K562 (cell line): ENCODE measurements around the gene VGLL4. TPM values are rescaled to one million over a fixed set of nuclear protein-coding genes. Genes with fewer than 3 reads are reported as not detected.

Experiments
- ARNT ChIP-seq, 2 experiments: fragments of 450-650 bp; IDR thresholded peaks; 2 replicates each; pipeline ENCODE4 v1.6.1; 2016; ENCODE audit warnings: mild to moderate bottlenecking in 1 of 2
- CBFA2T2 ChIP-seq: fragments of 450-650 bp; conservative IDR thresholded peaks from 2 replicates; pipeline ENCODE4 v1.6.1; 2017; ENCODE audit warnings: mild to moderate bottlenecking
- CEBPB ChIP-seq: fragments of 450-650 bp; IDR thresholded peaks from 2 replicates; pipeline ENCODE4 v1.6.1; 2016; ENCODE audit warnings: missing genetic modification characterization, missing compliant biosample characterization
- CTBP1 ChIP-seq: fragments of 450-650 bp; IDR thresholded peaks from 2 replicates; pipeline ENCODE4 v1.6.1; 2016; ENCODE audit warnings: borderline replicate concordance
- HDAC1 ChIP-seq, 2 experiments: fragments of 450-650 bp; IDR thresholded peaks; 2 replicates each; pipeline ENCODE4 v1.6.1; 2016 to 2017; ENCODE audit warnings: inconsistent platforms in 1 of 2, mild to moderate bottlenecking in 1 of 2, moderate library complexity in 1 of 2
- NR4A1 ChIP-seq, 2 experiments: fragments of 250-450 bp in 1 of 2; fragments of 450-650 bp in 1 of 2; sonication (Bioruptor Pico) in 1 of 2; IDR thresholded peaks; 2 replicates each; pipeline versions ENCODE4 v1.4.0 to v1.6.1; 2016 to 2020; ENCODE audit warnings: mild to moderate bottlenecking in 2 of 2, missing compliant biosample characterization in 1 of 2, missing genetic modification characterization in 1 of 2, moderate library complexity in 1 of 2
- RB1 ChIP-seq: fragments of 450-650 bp; IDR thresholded peaks from 2 replicates; pipeline ENCODE4 v1.6.1; 2017; ENCODE audit warnings: low read depth, mild to moderate bottlenecking
- SMAD4 ChIP-seq: fragments of 250-450 bp; sonication (Bioruptor Pico); conservative IDR thresholded peaks from 2 replicates; pipeline ENCODE4 v1.8.0; 2021; ENCODE audit warnings: inconsistent platforms, mild to moderate bottlenecking, moderate library complexity
- STAG1 ChIP-seq: sonication (generic); formaldehyde crosslinking; IDR thresholded peaks from 2 replicates; pipeline ENCODE4 v1.5.0; 2020; ENCODE audit warnings: missing genetic modification reagents, borderline replicate concordance
- TGIF2 ChIP-seq: sonication (generic); formaldehyde crosslinking; IDR thresholded peaks from 2 replicates; pipeline ENCODE4 v1.8.1; 2022; ENCODE audit warnings: mild to moderate bottlenecking, missing genetic modification reagents, moderate library complexity
- TSC22D4 ChIP-seq: fragments of 450-650 bp; IDR thresholded peaks from 2 replicates; pipeline ENCODE4 v1.6.1; 2016; ENCODE audit warnings: missing genetic modification characterization, missing biosample characterization, control low read depth
- ZNF518B ChIP-seq: fragments of 250-450 bp; sonication (Bioruptor Pico); IDR thresholded peaks from 2 replicates; pipeline ENCODE4 v1.5.0; 2021; ENCODE audit warnings: mild to moderate bottlenecking, moderate library complexity
- ZNF57 ChIP-seq: fragments of 450-650 bp; formaldehyde crosslinking; IDR thresholded peaks from 2 replicates; pipeline ENCODE4 v1.4.0; 2020; ENCODE audit warnings: mild to moderate bottlenecking, moderate library complexity
- ZNF583 ChIP-seq: fragments of 250-450 bp; sonication (Bioruptor Pico); IDR thresholded peaks from 2 replicates; pipeline ENCODE4 v1.4.0; 2020
- polyA plus RNA-seq, 8 experiments: library from polyadenylated mRNA; depleted of rRNA in 4 of 8; stranded (reverse) in 5 of 8; unstranded in 3 of 8; fragments of >200 nt; fragmentation: Nextera tagmentation in 2 of 8; fragmentation: Illumina TruSeq in 1 of 8; extraction: Ambion mirVana in 2 of 8; extraction: Trizol in 1 of 8; gene quantifications; 2 replicates each; pipeline versions ENCODE4 v1.2.1 to v1.2.3, GENCODE V29; 2011 to 2014; ENCODE audit warnings: inconsistent platforms in 1 of 8, missing spikeins in 1 of 8
- total RNA-seq, 7 experiments: library from RNA; depleted of rRNA in 6 of 7; stranded (reverse); fragments of >200 nt in 6 of 7; fragmentation: Illumina TruSeq in 2 of 7; extraction: Trizol in 2 of 7; gene quantifications; 2 replicates each; pipeline versions ENCODE4 v1.2.1 to v1.2.3, GENCODE V29; 2011 to 2021; ENCODE audit warnings: low replicate concordance in 1 of 7
- TF ChIP-seq, protein P1 (sequence below): sonication (generic); formaldehyde crosslinking; IDR thresholded peaks from 2 replicates; pipeline ENCODE4 v1.8.1; 2022; ENCODE audit warnings: missing genetic modification reagents
- TF ChIP-seq, protein P2 (sequence below), 2 experiments: IDR thresholded peaks; 2 replicates each; pipeline ENCODE4 v1.6.1; 2012; ENCODE audit warnings: improper control_type of control experiment in 2 of 2, low read depth in 2 of 2, low read length in 2 of 2, borderline replicate concordance in 1 of 2
- TF ChIP-seq, protein P3 (sequence below): fragments of 250-450 bp; sonication (Bioruptor Pico); IDR thresholded peaks from 2 replicates; pipeline ENCODE4 v1.9.0; 2021; ENCODE audit warnings: mild to moderate bottlenecking, inconsistent platforms

VGLL4 gene
- total and polyA plus RNA-seq, 9 of the 15 experiments (the other 6 are each of a cell fraction or from before 2014, with no cell fraction given) = 0.27 to 10.9 (median 8.6) TPM

DNA sequence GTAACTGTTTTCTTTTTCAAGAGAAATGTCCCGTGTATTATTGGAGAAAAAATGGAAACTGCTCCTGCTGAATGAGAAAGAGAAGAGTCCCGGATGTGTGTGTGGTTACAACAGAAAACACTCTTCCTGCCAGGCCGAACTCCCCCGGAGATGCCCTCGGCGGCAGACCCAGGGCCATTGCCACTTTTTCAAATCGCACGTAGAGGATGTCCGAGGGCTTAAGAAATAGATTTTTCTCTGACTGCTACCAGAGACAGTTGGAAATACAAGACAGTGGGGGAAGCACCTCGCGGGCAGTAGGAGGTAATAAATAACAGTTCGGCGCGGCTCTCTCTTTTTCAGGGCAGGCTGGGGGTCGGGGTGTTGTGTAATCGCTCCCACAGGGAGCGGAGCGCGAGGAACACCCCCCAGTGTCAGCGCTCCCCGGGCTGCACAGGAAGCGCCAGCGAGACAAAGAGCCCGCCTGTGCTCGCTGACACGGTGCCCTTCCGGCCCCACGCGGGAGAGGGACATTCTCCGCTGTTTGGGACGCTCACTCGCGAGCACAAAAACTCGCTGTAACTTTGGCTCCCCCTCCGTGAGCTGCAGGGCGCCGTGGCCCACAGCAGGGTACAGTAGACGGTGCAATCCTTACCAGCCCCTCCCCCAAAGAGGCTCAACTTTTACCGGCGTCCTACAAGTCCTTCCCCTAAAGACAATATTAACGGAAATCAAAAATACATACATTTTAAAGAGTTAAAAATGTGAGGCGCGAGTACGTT is 1.1 kb downstream of the VGLL4 start (continued):
- TF ChIP-seq, protein P1, sequence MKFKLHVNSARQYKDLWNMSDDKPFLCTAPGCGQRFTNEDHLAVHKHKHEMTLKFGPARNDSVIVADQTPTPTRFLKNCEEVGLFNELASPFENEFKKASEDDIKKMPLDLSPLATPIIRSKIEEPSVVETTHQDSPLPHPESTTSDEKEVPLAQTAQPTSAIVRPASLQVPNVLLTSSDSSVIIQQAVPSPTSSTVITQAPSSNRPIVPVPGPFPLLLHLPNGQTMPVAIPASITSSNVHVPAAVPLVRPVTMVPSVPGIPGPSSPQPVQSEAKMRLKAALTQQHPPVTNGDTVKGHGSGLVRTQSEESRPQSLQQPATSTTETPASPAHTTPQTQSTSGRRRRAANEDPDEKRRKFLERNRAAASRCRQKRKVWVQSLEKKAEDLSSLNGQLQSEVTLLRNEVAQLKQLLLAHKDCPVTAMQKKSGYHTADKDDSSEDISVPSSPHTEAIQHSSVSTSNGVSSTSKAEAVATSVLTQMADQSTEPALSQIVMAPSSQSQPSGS (CRISPR knock-in tag) = no peak
- TF ChIP-seq, protein P2, sequence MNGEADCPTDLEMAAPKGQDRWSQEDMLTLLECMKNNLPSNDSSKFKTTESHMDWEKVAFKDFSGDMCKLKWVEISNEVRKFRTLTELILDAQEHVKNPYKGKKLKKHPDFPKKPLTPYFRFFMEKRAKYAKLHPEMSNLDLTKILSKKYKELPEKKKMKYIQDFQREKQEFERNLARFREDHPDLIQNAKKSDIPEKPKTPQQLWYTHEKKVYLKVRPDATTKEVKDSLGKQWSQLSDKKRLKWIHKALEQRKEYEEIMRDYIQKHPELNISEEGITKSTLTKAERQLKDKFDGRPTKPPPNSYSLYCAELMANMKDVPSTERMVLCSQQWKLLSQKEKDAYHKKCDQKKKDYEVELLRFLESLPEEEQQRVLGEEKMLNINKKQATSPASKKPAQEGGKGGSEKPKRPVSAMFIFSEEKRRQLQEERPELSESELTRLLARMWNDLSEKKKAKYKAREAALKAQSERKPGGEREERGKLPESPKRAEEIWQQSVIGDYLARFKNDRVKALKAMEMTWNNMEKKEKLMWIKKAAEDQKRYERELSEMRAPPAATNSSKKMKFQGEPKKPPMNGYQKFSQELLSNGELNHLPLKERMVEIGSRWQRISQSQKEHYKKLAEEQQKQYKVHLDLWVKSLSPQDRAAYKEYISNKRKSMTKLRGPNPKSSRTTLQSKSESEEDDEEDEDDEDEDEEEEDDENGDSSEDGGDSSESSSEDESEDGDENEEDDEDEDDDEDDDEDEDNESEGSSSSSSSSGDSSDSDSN (IDR thresholded peaks at IDR 0.05; ENCODE audit: borderline replicate concordance in 1 of 2, low read depth in 2 of 2, low read length in 2 of 2) = peak; percentile 16 to 45; a peak in 2 of 4 replicates
- no peak for TF ChIP-seq ZNF57 (CRISPR knock-in tag)
- TF ChIP-seq, protein P3, sequence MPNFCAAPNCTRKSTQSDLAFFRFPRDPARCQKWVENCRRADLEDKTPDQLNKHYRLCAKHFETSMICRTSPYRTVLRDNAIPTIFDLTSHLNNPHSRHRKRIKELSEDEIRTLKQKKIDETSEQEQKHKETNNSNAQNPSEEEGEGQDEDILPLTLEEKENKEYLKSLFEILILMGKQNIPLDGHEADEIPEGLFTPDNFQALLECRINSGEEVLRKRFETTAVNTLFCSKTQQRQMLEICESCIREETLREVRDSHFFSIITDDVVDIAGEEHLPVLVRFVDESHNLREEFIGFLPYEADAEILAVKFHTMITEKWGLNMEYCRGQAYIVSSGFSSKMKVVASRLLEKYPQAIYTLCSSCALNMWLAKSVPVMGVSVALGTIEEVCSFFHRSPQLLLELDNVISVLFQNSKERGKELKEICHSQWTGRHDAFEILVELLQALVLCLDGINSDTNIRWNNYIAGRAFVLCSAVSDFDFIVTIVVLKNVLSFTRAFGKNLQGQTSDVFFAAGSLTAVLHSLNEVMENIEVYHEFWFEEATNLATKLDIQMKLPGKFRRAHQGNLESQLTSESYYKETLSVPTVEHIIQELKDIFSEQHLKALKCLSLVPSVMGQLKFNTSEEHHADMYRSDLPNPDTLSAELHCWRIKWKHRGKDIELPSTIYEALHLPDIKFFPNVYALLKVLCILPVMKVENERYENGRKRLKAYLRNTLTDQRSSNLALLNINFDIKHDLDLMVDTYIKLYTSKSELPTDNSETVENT (CRISPR knock-in tag) = no peak
- TF ChIP-seq ZNF518B (CRISPR knock-in tag) = no peak
- peak; percentile 79 for TF ChIP-seq RB1
- TF ChIP-seq HDAC1 (IDR thresholded peaks at IDR 0.05) = peak in 1 of 2 experiments; percentile 29; a peak in 1 of 4 replicates
- peak; percentile 30; the same call in 1 of the 2 replicates for TF ChIP-seq STAG1 (CRISPR knock-in tag)
- no peak for TF ChIP-seq TSC22D4 (tag)
- TF ChIP-seq TGIF2 (CRISPR knock-in tag) = peak; percentile 56; the same call in 1 of the 2 replicates
- TF ChIP-seq SMAD4 = peak; percentile 46; the same call in 1 of the 2 replicates
- 0 out of 2 replicates have a peak, but pooled peaks have one; percentile 56 for TF ChIP-seq CTBP1
- TF ChIP-seq CBFA2T2 = no peak
- TF ChIP-seq NR4A1 (CRISPR knock-in tag; IDR thresholded peaks at IDR 0.05) = no peak
- TF ChIP-seq NR4A1 (tag; IDR thresholded peaks at IDR 0.05) = peak; percentile 67
- TF ChIP-seq ARNT (IDR thresholded peaks at IDR 0.05) = peak; percentile 68 to 97; a peak in 3 of 4 replicates
- no peak for TF ChIP-seq ZNF583
- TF ChIP-seq CEBPB (tag) = peak; percentile 97
